Endodermal cell (in vitro differentiated cells): ENCODE measurements around the gene CGB1. TPM values are rescaled to one million over a fixed set of nuclear protein-coding genes. Genes with fewer than 3 reads are reported as not detected.
"Not testable (repeated sequence)": the region's sequence is repeated elsewhere in the genome, so short reads cannot be mapped to it uniquely, and the experiment has no call there.

ENCODE experiments used
- DNase-seq: peaks from one replicate; pipeline ENCODE4 v3.0.0-alpha.2; 2017
- H3K27ac ChIP-seq: 2 replicates; pipeline ENCODE4 v1.5.1; 2013; ENCODE audit warnings: mild to moderate bottlenecking, low read depth, low read length, moderate library complexity
- H3K27me3 ChIP-seq: 2 replicates; pipeline ENCODE4 v1.6.1; 2013; ENCODE audit warnings: mild to moderate bottlenecking, low read length, moderate library complexity; ENCODE audit not compliant: insufficient read depth, control insufficient read depth, poor library complexity, severe bottlenecking
- H3K36me3 ChIP-seq: 2 replicates; pipeline ENCODE4 v1.7.0; 2013; ENCODE audit warnings: mild to moderate bottlenecking, low read length, moderate library complexity; ENCODE audit not compliant: control insufficient read depth, insufficient read depth
- H3K4me1 ChIP-seq: one replicate; pipeline ENCODE4 v1.7.0; 2013; ENCODE audit warnings: low read length; ENCODE audit not compliant: control insufficient read depth, insufficient read depth
- H3K4me3 ChIP-seq: 2 replicates; pipeline ENCODE4 v1.5.1; 2013; ENCODE audit warnings: mild to moderate bottlenecking, low read length, moderate library complexity
- H3K9ac ChIP-seq: 2 replicates; pipeline ENCODE4 v1.6.1; 2013; ENCODE audit warnings: mild to moderate bottlenecking, low read length, moderate library complexity; ENCODE audit not compliant: poor library complexity, severe bottlenecking; ENCODE audit errors: extremely low read depth
- H3K9me3 ChIP-seq: 2 replicates; pipeline ENCODE4 v1.6.1; 2013; ENCODE audit warnings: mild to moderate bottlenecking, low read length, moderate library complexity; ENCODE audit not compliant: control insufficient read depth
- H3K27ac Mint-ChIP-seq: 2 replicates; pipeline ENCODE4 v1.8.0; 2020; ENCODE audit warnings: mixed read lengths
- H3K27me3 Mint-ChIP-seq: 2 replicates; pipeline ENCODE4 v1.8.0; 2021; ENCODE audit warnings: mild to moderate bottlenecking, mixed read lengths; ENCODE audit not compliant: insufficient read depth
- H3K36me3 Mint-ChIP-seq: 2 replicates; pipeline ENCODE4 v1.8.0; 2020; ENCODE audit warnings: low read depth, mixed read lengths
- H3K4me1 Mint-ChIP-seq: 2 replicates; pipeline ENCODE4 v1.8.0; 2020; ENCODE audit warnings: mixed read lengths
- H3K4me3 Mint-ChIP-seq: 2 replicates; pipeline ENCODE4 v1.8.0; 2020; ENCODE audit warnings: mild to moderate bottlenecking, moderate library complexity, mixed read lengths
- H3K9me3 Mint-ChIP-seq: 2 replicates; pipeline ENCODE4 v1.8.0; 2020; ENCODE audit warnings: mild to moderate bottlenecking, mixed read lengths
- CTCF ChIP-seq: fragments of 200-600 bp; sonication (generic); conservative IDR thresholded peaks from 2 replicates; pipeline ENCODE4 v1.5.0; 2021; ENCODE audit warnings: antibody characterized with exemption, mild to moderate bottlenecking
- WGBS, 2 experiments: methylation state at CpG; one replicate each; pipeline versions ENCODE4 v1.1.5 to v1.1.7; 2013; ENCODE audit warnings: missing lambda C conversion rate in 2 of 2, mixed read lengths in 1 of 2; ENCODE audit not compliant: insufficient coverage in 1 of 2, insufficient read length in 1 of 2; 5-methylcytosine and 5-hydroxymethylcytosine counted together
- total RNA-seq, 2 donors: library from RNA; stranded (reverse); fragmentation: NEBNext Ultra II Directional in 1 of 2; extraction: Animal tissue kit (Norgen Biotek cat#: 25700) in 1 of 2; gene quantifications; 2 replicates in 1 of 2; 3 replicates in 1 of 2; pipeline ENCODE4 v1.2.1, GENCODE V29; 2021

The CGB1 gene
- total RNA-seq, 2 donors from 2014 or later: not detected

DNA sequence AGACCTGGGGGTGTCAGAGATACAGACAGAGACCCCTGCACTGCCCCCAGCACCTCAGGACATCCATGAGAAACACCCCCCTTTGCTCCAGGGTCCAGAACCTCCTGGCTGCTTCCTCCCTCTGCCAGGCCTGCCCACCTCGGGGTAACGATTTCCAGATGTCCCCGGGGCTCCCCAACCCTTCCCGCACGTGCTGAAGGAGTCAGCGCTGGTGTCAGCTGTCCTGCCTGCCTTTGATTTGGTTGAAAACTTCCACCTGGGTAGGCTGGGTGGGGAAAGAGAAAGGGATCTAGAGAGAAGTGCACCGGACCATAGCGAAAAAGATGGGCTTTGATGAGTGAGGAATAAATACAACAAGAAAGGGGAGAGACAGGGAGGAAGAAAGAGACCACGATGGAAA lies 22.4 kb upstream of the CGB1 start:
- TF ChIP-seq CTCF: no peak
- 86 to 90% methylated on average over 4 to 9 of the region's 9 CpGs for WGBS, 2 experiments
- no peak overlapping the region for H3K27ac Mint-ChIP-seq
- no peak for DNase-seq
- peaks cover 84% of the 10 kb centered on the region for H3K27me3 Mint-ChIP-seq
- Histone ChIP-seq H3K4me1 (no peaks in the 10 kb centered on the region), H3K27me3 (peaks cover 48% of the 10 kb centered on the region), H3K27ac (no peak overlapping the region), H3K36me3 (no peaks in the 10 kb centered on the region), H3K4me3 (no peak overlapping the region), H3K9ac (no peak overlapping the region), H3K9me3 (no peaks in the 10 kb centered on the region)
- no peaks in the 10 kb centered on the region for H3K36me3 Mint-ChIP-seq
- H3K4me1 Mint-ChIP-seq: peaks cover 6% of the 10 kb centered on the region
- no peaks in the 10 kb centered on the region for H3K9me3 Mint-ChIP-seq
- H3K4me3 Mint-ChIP-seq: no peak overlapping the region

DNA sequence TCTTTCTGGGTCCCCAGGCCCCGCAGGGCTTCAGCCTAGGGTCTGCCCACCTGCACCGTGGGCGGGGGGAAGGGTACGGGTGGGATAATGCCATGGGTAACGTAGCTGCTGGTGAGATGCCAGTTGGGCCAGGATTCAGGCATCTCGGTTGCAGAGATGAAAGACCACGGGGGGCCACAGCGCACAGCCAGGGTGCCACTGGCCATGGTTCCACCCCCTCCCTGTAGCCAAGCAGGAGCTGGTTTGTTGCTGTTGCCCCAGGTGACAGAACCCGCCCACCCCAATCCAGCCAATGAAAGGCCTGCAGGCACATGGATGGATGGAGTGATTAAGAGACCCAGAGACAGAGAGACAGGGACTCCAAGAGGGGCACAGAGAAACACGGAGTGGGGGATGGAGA lies 21.9 kb upstream of the CGB1 start:
- peak; percentile 83 for DNase-seq
- Histone ChIP-seq H3K9ac (no peak overlapping the region), H3K9me3 (no peaks in the 10 kb centered on the region), H3K4me3 (no peak overlapping the region), H3K27me3 (peaks cover 48% of the 10 kb centered on the region), H3K27ac (no peak overlapping the region), H3K36me3 (no peaks in the 10 kb centered on the region), H3K4me1 (no peaks in the 10 kb centered on the region)
- no peak overlapping the region for H3K27ac Mint-ChIP-seq
- H3K27me3 Mint-ChIP-seq: peaks cover 86% of the 10 kb centered on the region
- no peaks in the 10 kb centered on the region for H3K9me3 Mint-ChIP-seq
- no peak for TF ChIP-seq CTCF
- no peak overlapping the region for H3K4me3 Mint-ChIP-seq
- no peaks in the 10 kb centered on the region for H3K36me3 Mint-ChIP-seq
- H3K4me1 Mint-ChIP-seq: peaks cover 6% of the 10 kb centered on the region
- 84 to 88% methylated on average over 5 to 10 of the region's 10 CpGs for WGBS, 2 experiments

- Histone ChIP-seq H3K9ac (no peak within 1 kb of the TSS), H3K4me1 (no peaks in the 10 kb centered on the region), H3K36me3 (no peaks in the 10 kb centered on the region), H3K4me3 (peak within 1 kb of the TSS; percentile 77), H3K9me3 (no peaks in the 10 kb centered on the region), H3K27me3 (peaks cover 48% of the 10 kb centered on the region), H3K27ac (no peak within 1 kb of the TSS)
- H3K9me3 Mint-ChIP-seq: no peaks in the 10 kb centered on the region
- H3K4me1 Mint-ChIP-seq: peaks cover 6% of the 10 kb centered on the region
- 21 to 25% methylated on average over 13 to 38 of the region's 38 CpGs for WGBS, 2 experiments
- H3K36me3 Mint-ChIP-seq: no peaks in the 10 kb centered on the region
- TF ChIP-seq CTCF: no peak
- peaks cover 81% of the 10 kb centered on the region for H3K27me3 Mint-ChIP-seq
- peak; percentile 93 for DNase-seq
- H3K4me3 Mint-ChIP-seq: peak within 1 kb of the TSS; percentile 52
- H3K27ac Mint-ChIP-seq: no peak within 1 kb of the TSS
Measured at GRCh38 chr19:49057636-49058234, 21.0 kb upstream of the CGB1 start, which contains the start of gene CGB7. CGB7 (minus strand) TSS chr19:49057749; CDS start chr19:49055375, 2,374 bp downstream.

- H3K4me1 Mint-ChIP-seq, H3K27ac Mint-ChIP-seq: not testable (repeated sequence)
- H3K27me3 Mint-ChIP-seq: peaks cover 79% of the 10 kb centered on the region
Measured at GRCh38 chr19:49056902-49057596, 20.4 kb upstream of the CGB1 start.

More at GRCh38 chr19:49056902-49057596, 20.4 kb upstream of the CGB1 start:
- peaks cover 48% of the 10 kb centered on the region for H3K27me3 ChIP-seq
- H3K36me3 ChIP-seq, H3K9me3 Mint-ChIP-seq, H3K9ac ChIP-seq, H3K27ac ChIP-seq, H3K4me1 ChIP-seq, H3K9me3 ChIP-seq, H3K36me3 Mint-ChIP-seq: not testable (repeated sequence)
- H3K4me3 Mint-ChIP-seq: peak overlapping the region; percentile 52
- peak overlapping the region; percentile 77 for H3K4me3 ChIP-seq
- peak; percentile 64 for DNase-seq
- 17 to 20% methylated on average over 13 to 34 of the region's 34 CpGs for WGBS, 2 experiments
